Gastrocnemius medialis (tissue), 4 donors: Measurements from ENCODE around the gene CFAP70. TPM values are rescaled to one million over a fixed set of nuclear protein-coding genes. Genes with fewer than 3 reads are reported as not detected.

Source experiments
- ATAC-seq, 2 donors: fragments of 150-250 bp; one replicate each; pipeline ENCODE4 v1.9.1; 2016
- DNase-seq, 2 donors: peaks; one replicate each; pipeline ENCODE4 v3.0.0-alpha.2; 2019
- H3K27ac ChIP-seq, 4 donors: fragments of 200-600 bp; sonication (generic); 1 replicate in 1 of 4; 2 replicates in 3 of 4; pipeline ENCODE4 v1.5.1; 2016 to 2018; ENCODE audit warnings: mild to moderate bottlenecking in 2 of 4, moderate library complexity in 1 of 4
- H3K27me3 ChIP-seq, 3 donors: fragments of 200-600 bp; sonication (generic) in 2 of 3; 1 replicate in 1 of 3; 2 replicates in 2 of 3; pipeline versions ENCODE4 v1.5.1 to v1.6.0; 2016 to 2019; ENCODE audit warnings: mild to moderate bottlenecking in 1 of 3, moderate library complexity in 1 of 3
- H3K36me3 ChIP-seq, 2 donors: fragments of 200-600 bp; sonication (generic) in 1 of 2; one replicate each; pipeline ENCODE4 v1.5.1; 2017 to 2018
- H3K4me1 ChIP-seq, 2 donors: fragments of 200-600 bp; sonication (generic) in 1 of 2; one replicate each; pipeline ENCODE4 v1.5.1; 2016 to 2017; ENCODE audit warnings: mild to moderate bottlenecking in 2 of 2
- H3K4me3 ChIP-seq, 4 donors: fragments of 200-600 bp; sonication (generic) in 3 of 4; 1 replicate in 1 of 4; 2 replicates in 3 of 4; pipeline ENCODE4 v1.5.1; 2016 to 2019; ENCODE audit warnings: mild to moderate bottlenecking in 2 of 4
- H3K9me3 ChIP-seq, 3 donors: fragments of 200-600 bp; sonication (generic) in 2 of 3; 1 replicate in 1 of 3; 2 replicates in 2 of 3; pipeline ENCODE4 v1.5.1; 2016 to 2019
- POLR2A ChIP-seq, 2 donors: fragments of 450-650 bp; IDR thresholded peaks; one replicate each; pipeline ENCODE4 v1.6.1; 2017; ENCODE audit warnings: antibody characterized with exemption in 2 of 2, mild to moderate bottlenecking in 2 of 2, moderate library complexity in 2 of 2
- in situ Hi-C, 4 donors: fragments of 200-750 bp; cut with MboI; loops; one replicate each; pipeline versions ENCODE4 v1.15.0 to v1.8.0; 2017; ENCODE audit warnings: low sequenced_read_pairs in 4 of 4
- intact Hi-C: fragments of 100-400 bp; cut with DNase I; formaldehyde crosslinking; loops from one replicate; pipeline ENCODE4 v1.15.1; 2023; ENCODE audit warnings: low total_unique reads
- total RNA-seq, 4 donors: library from RNA; depleted of rRNA; stranded (reverse); fragments of >200 nt; gene quantifications; one replicate each; pipeline versions ENCODE4 v1.1.0 to v1.2.3, GENCODE V29; 2016
- TF ChIP-seq, protein P1 (sequence below), 5 experiments: fragments of 450-650 bp in 3 of 5; fragments of 200-600 bp in 2 of 5; sonication (generic) in 2 of 5; IDR thresholded peaks in 4 of 5; conservative IDR thresholded peaks in 1 of 5; 1 replicate in 4 of 5; 2 replicates in 1 of 5; pipeline ENCODE4 v1.5.1; 2016 to 2019; ENCODE audit warnings: antibody characterized with exemption in 5 of 5, mild to moderate bottlenecking in 3 of 5, moderate library complexity in 3 of 5

The CFAP70 gene
- total RNA-seq, 4 donors from 2014 or later: 0.20 to 1.8 (median 1.1) TPM

DNA sequence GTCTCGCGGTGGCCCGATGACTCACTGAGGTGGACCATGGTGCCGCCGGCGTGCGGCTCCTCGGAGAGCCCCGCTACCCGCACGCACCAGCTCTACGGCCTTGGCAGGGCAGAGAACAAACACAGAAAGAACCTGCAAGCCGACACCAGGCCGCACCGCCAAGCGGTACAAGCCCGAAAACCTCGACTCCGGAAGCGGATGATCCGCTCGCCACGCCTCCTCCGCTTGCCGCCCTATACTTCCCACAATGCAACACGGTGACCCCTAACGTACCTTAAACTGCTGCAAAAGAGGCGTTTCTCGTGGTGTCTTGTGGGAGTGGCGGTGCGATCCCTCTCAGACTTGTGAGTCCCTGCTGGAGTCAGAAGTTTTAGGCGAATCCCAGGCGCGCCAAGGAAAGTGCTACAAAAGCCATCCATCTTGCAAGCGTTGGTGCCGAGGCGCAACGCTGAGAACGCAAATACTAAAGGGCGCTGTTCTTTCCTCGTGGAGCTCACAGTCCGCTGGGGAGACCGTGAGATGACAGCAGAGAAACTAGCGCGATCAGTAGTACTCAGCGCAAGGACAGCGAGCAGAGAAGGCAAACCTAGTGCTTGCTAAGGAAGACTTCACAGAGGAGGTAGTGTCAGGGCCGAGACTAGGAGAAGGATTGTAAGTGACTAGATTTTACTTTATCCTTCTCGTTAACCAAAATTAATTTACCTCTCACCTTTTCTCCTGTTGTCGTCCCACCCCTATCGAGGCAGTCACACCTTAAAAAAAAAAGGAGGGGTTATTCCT lies 106.0 kb downstream of the CFAP70 start, which contains the start of gene MRPS16:
Gene MRPS16, minus strand, starts transcription at position 200 of the 780 bp plus-strand sequence. Its CDS starts 162 bp downstream, at position 38.
- in situ Hi-C loops (loop anchor here in 1 of 4 donors (25.0 kb wide), 1 partner anchor 385 kb away; the partner anchor contains the start of gene MYOZ1), intact Hi-C loops (loop anchor here (1.0 to 5.0 kb wide), 4 partner anchors 84 to 245 kb away; partner anchors contain the start of genes ANXA7, ECD, FAM149B1 and P4HA1)
- TF ChIP-seq POLR2A (IDR thresholded peaks at IDR 0.05): peak; percentile 72 to 74
- TF ChIP-seq, protein P1, sequence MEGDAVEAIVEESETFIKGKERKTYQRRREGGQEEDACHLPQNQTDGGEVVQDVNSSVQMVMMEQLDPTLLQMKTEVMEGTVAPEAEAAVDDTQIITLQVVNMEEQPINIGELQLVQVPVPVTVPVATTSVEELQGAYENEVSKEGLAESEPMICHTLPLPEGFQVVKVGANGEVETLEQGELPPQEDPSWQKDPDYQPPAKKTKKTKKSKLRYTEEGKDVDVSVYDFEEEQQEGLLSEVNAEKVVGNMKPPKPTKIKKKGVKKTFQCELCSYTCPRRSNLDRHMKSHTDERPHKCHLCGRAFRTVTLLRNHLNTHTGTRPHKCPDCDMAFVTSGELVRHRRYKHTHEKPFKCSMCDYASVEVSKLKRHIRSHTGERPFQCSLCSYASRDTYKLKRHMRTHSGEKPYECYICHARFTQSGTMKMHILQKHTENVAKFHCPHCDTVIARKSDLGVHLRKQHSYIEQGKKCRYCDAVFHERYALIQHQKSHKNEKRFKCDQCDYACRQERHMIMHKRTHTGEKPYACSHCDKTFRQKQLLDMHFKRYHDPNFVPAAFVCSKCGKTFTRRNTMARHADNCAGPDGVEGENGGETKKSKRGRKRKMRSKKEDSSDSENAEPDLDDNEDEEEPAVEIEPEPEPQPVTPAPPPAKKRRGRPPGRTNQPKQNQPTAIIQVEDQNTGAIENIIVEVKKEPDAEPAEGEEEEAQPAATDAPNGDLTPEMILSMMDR (IDR thresholded peaks at IDR 0.05 in 4 of 5, conservative IDR thresholded peaks at IDR 0.05 in 1 of 5): no peak
- peaks cover 0 to 23% of the 10 kb centered on the region in 2 donors for H3K36me3 ChIP-seq
- peak within 1 kb of the TSS; percentile 78 to 98 (median 88) for H3K4me3 ChIP-seq
- H3K4me1 ChIP-seq: peaks cover 30 to 31% of the 10 kb centered on the region in 2 donors
- DNase-seq (peak; percentile 94 to 97), ATAC-seq (peak; percentile 99)
- H3K27ac ChIP-seq: peak within 1 kb of the TSS; percentile 89 to 99 (median 96)
- H3K27me3 ChIP-seq: no peaks in the 10 kb centered on the region
- no peaks in the 10 kb centered on the region for H3K9me3 ChIP-seq

DNA sequence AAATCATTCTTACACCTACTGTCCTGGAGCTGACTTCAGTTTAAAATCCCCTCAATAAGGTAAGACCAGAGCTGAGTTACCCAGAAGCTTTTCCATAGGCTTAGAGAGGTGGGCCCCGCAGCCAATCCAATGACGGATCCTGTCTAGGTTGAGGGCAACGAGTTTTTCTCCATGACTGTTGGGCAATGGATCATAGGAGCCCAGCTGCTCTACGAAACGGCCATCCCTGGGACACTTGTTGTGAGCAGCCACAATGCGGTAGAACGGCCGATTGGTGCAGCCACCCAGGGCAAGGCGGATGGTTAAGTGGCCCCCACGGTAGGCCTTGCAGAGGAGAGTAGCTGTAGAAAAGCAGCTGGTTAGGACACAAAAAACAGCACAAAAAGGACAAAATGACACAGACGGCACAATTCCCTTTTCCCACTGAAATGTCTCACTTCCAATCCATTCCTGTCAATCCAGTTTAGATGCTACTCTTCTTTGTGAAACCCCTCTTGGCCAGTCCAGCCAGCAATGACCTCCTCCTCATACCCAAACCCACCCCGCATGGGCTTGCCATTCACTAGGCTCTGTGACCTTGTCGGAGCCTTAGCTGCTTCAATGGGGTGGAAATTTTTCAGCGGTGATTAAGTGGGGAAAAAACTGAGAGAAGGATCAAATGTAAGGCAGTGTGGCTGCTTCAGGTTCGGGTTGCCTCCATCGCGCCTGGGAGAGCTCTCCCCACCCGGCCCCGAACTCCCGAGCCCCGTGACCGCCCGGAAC lies 106.8 kb downstream of the CFAP70 start:
- TF ChIP-seq, protein P1 (IDR thresholded peaks at IDR 0.05 in 4 of 5, conservative IDR thresholded peaks at IDR 0.05 in 1 of 5): no peak
- TF ChIP-seq POLR2A (IDR thresholded peaks at IDR 0.05): no peak
- H3K27me3 ChIP-seq: no peaks in the 10 kb centered on the region
- peak overlapping the region; percentile 89 to 99 (median 96) for H3K27ac ChIP-seq
- H3K9me3 ChIP-seq: no peaks in the 10 kb centered on the region
- peaks cover 33% of the 10 kb centered on the region in 2 donors for H3K4me1 ChIP-seq
- no peak for ATAC-seq
- intact Hi-C loops: loop anchor here (1.0 to 5.0 kb wide), 4 partner anchors 84 to 245 kb away; partner anchors contain the start of genes ANXA7, ECD, FAM149B1 and P4HA1
- in situ Hi-C loops: loop anchor here in 1 of 4 donors (25.0 kb wide), 1 partner anchor 385 kb away; the partner anchor contains the start of gene MYOZ1
- H3K4me3 ChIP-seq: peak overlapping the region; percentile 78 to 98 (median 88)
- H3K36me3 ChIP-seq: peaks cover 0 to 23% of the 10 kb centered on the region in 2 donors
- DNase-seq: peak in 1 of 2 donors; percentile 25

DNA sequence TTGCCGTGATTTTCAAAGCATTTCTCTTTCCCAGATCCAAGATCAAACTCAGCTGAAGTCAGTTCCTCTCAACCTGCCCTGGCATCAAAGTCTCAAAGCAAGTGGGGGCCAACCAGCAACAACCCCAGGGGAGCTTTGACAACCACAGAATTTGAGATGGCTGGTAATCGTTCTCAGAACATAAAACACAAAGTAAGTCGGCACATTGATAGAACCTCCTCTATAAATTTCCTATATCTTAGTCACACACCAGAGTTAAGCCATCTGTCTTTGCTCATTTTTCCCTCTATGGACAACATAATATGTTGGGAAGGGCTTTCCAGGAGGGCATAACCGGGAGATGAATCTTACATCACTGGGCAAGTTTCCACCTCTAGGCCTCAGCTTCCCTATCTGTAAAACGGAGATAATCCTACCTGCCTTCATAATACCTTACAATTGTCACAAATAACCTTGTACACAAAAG lies 110.4 kb downstream of the CFAP70 start:
- intact Hi-C loops (no loop called here), in situ Hi-C loops (no loop called here)
- no peak overlapping the region for H3K4me3 ChIP-seq
- no peaks in the 10 kb centered on the region for H3K9me3 ChIP-seq
- peaks cover 34 to 40% of the 10 kb centered on the region in 2 donors for H3K4me1 ChIP-seq
- peak overlapping the region; percentile 83 to 91 (median 87) for H3K27ac ChIP-seq
- H3K36me3 ChIP-seq: peaks cover 0 to 45% of the 10 kb centered on the region in 2 donors
- TF ChIP-seq, protein P1 (IDR thresholded peaks at IDR 0.05 in 4 of 5, conservative IDR thresholded peaks at IDR 0.05 in 1 of 5): no peak
- TF ChIP-seq POLR2A (IDR thresholded peaks at IDR 0.05): no peak
- H3K27me3 ChIP-seq: no peaks in the 10 kb centered on the region
- no peak for DNase-seq
- no peak for ATAC-seq

DNA sequence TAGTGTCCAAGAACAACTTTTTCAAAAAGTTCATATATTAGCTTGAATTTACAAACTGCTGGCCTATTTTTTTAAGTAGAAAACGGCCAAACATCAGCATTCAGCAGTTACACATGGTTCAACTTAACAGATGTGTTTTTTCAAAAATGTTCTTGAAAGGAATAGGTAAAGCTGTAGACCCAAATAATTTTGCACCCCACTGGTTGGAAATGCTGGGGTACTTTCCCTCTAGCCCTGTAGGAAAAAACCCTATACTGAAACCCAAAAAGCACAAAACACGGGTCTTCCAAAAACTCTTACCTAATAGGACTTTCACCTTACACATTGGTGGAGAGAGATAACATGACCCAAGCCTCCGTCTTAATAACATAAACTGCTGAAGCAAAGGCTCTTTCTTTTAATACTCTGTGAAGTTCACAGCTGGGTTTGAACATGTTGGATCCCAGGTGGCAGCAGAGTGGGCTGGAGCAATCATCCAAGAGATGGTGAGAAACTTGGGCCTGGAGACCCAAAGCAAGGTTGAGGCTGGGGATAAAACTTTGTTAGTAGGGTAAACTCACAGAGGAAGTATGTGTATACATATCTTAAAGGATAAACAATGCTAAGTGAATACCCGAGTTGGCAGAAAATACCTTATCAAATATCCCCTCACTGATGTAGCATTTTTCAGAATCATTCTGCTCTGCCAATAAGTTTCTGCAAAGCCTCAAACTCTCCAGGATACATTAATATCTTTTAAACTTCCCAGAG lies 111.0 kb downstream of the CFAP70 start:
- intact Hi-C loops: no loop called here
- DNase-seq: no peak
- Histone ChIP-seq H3K9me3 (no peaks in the 10 kb centered on the region), H3K27me3 (no peaks in the 10 kb centered on the region), H3K27ac (peak overlapping the region; percentile 83 to 91 (median 87)), H3K4me1 (peaks cover 31 to 37% of the 10 kb centered on the region in 2 donors), H3K4me3 (peak overlapping the region; percentile 81 to 96 (median 86)), H3K36me3 (peaks cover 0 to 51% of the 10 kb centered on the region in 2 donors)
- in situ Hi-C loops: no loop called here
- ATAC-seq: no peak
- TF ChIP-seq, protein P1 (IDR thresholded peaks at IDR 0.05 in 4 of 5, conservative IDR thresholded peaks at IDR 0.05 in 1 of 5): no peak
- no peak for TF ChIP-seq POLR2A (IDR thresholded peaks at IDR 0.05)
